ENCODE data around the gene TACC3. TPM values are rescaled to one million over a fixed set of nuclear protein-coding genes. Genes with fewer than 3 reads are reported as not detected.

Gene TACC3
- total RNA-seq, 2 donors from 2014 or later = 4.3 to 35.6 TPM

DNA sequence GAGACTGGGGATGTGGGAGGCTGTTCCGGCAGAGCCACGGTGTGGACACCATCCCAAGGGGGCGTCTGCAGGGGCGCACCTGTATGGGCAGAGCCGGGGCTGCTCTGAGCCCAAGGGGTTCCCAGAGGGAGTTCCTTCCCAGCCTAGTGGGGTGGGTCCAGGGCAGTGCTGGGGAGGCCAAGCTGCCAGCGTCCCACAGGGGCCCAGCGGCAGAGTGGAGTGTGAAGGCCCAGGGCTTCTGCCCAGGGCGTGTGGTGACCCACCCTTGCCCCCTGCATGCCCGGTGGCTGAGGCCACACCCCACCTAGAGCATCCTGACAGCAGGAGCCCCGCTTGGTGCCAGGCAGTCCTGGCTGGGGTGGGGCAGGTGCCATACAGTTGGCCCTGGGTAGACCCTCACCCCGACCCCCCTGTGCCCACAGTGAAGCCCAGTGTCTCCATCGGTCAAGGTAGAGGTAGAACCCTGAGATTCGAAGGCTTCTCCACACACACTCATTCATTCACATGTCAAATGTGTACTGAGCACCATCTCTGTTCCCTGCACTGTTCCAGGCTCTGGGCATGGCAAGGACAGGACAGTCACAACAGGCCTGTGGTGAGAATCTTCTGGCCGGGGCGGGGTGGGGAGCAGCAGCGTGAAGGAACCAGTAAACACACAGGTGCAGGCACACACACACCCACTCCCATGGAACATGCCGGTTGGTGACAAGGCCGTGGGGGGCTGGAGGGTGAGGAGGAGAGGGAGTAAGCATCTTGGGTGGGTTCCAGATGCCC lies 29.2 kb downstream of the TACC3 start:
- Histone ChIP-seq H3K4me3 (no peak overlapping the region), H3K9me3 (no peaks in the 10 kb centered on the region), H3K27me3 (replicated peaks; ENCODE audit: insufficient read depth) (peaks cover 4% of the 10 kb centered on the region), H3K36me3 (no peaks in the 10 kb centered on the region), H3K27ac (no peak overlapping the region), H3K4me1 (replicated peaks) (peaks cover 5% of the 10 kb centered on the region)
- DNase-seq (ENCODE audit: low spot score) = no peak
- TF ChIP-seq, protein P1, sequence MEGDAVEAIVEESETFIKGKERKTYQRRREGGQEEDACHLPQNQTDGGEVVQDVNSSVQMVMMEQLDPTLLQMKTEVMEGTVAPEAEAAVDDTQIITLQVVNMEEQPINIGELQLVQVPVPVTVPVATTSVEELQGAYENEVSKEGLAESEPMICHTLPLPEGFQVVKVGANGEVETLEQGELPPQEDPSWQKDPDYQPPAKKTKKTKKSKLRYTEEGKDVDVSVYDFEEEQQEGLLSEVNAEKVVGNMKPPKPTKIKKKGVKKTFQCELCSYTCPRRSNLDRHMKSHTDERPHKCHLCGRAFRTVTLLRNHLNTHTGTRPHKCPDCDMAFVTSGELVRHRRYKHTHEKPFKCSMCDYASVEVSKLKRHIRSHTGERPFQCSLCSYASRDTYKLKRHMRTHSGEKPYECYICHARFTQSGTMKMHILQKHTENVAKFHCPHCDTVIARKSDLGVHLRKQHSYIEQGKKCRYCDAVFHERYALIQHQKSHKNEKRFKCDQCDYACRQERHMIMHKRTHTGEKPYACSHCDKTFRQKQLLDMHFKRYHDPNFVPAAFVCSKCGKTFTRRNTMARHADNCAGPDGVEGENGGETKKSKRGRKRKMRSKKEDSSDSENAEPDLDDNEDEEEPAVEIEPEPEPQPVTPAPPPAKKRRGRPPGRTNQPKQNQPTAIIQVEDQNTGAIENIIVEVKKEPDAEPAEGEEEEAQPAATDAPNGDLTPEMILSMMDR (IDR thresholded peaks at IDR 0.05) = no peak
- WGBS = 86% methylated on average over 18 of the region's 18 CpGs
- intact Hi-C loops (cut with DNase I) = no loop called here

DNA sequence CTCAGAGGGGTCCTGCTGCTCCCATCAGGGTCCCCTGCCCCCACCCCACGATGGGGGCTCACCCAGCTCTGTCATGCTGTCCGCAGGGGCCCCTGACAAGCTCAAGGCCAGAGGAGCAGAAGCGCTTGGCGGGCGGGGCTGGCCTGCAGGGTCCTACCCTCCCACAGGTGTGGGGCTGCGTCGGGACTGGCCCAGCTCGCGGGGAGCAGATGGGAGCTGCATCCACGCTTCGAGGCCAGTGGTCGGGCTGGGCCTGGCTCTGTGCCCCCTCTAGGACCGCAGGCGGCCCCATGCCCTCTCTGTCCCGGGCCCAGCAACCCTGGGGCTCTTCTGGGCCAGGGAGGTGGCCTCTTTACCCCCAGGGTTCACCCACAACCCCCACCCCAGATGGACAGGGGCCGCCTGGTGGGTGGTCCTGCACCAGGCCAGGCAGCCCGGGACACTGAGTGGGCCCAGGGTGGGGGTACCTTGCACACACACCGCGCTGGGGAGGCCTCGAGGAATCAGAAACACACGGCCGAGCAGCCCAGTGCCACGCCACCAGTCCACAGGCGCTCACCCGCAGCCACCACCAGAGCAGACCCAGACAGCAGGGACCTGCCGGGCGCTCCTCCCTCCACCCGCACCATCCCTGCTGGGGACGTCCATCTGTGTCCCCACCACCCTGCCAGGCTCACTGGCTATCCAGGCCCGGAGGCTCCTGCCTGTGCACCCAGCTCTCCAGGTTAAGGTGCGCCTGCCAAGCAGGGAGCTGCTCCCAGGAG lies 30.0 kb downstream of the TACC3 start:
- Histone ChIP-seq H3K27ac (no peak overlapping the region), H3K27me3 (replicated peaks; ENCODE audit: insufficient read depth) (peaks cover 4% of the 10 kb centered on the region), H3K9me3 (no peaks in the 10 kb centered on the region), H3K4me3 (no peak overlapping the region), H3K36me3 (no peaks in the 10 kb centered on the region), H3K4me1 (replicated peaks) (peaks cover 5% of the 10 kb centered on the region)
- 90% methylated on average over 30 of the region's 31 CpGs for WGBS
- DNase-seq (ENCODE audit: low spot score) = no peak
- TF ChIP-seq, protein P1 (IDR thresholded peaks at IDR 0.05) = no peak
- intact Hi-C loops (cut with DNase I) = no loop called here

DNA sequence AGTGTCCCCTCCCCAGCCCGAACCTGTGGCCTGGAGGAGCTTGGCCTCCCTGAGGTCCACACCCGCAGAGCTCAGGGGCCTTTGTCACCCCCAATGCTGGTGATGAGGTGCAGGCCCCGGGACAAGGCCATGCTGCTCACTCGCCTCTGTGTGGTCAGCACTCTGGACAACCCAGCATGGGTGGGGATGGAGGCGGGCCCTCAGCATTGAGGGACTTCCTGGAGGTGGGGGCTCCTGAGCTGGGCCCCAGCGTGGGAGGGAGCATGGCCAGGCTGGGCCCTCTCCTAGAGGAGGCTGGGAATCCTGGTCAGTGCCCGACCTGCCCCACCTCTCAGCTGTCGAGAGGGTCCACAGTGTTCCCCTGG lies 30.6 kb downstream of the TACC3 start:
- no peaks in the 10 kb centered on the region for H3K36me3 ChIP-seq
- peak overlapping the region in 1 of 2 donors; percentile 23 for H3K27ac ChIP-seq
- intact Hi-C loops (cut with DNase I) = no loop called here
- H3K9me3 ChIP-seq = no peaks in the 10 kb centered on the region
- 63% methylated on average over 8 of the region's 8 CpGs for WGBS
- H3K4me3 ChIP-seq = no peak overlapping the region
- no peak for DNase-seq (ENCODE audit: low spot score)
- TF ChIP-seq POLR2A (IDR thresholded peaks at IDR 0.05) = peak; percentile 19
- TF ChIP-seq, protein P1 (IDR thresholded peaks at IDR 0.05) = no peak
- H3K27me3 ChIP-seq (replicated peaks; ENCODE audit: insufficient read depth) = peaks cover 4% of the 10 kb centered on the region
- peaks cover 5% of the 10 kb centered on the region for H3K4me1 ChIP-seq (replicated peaks)

DNA sequence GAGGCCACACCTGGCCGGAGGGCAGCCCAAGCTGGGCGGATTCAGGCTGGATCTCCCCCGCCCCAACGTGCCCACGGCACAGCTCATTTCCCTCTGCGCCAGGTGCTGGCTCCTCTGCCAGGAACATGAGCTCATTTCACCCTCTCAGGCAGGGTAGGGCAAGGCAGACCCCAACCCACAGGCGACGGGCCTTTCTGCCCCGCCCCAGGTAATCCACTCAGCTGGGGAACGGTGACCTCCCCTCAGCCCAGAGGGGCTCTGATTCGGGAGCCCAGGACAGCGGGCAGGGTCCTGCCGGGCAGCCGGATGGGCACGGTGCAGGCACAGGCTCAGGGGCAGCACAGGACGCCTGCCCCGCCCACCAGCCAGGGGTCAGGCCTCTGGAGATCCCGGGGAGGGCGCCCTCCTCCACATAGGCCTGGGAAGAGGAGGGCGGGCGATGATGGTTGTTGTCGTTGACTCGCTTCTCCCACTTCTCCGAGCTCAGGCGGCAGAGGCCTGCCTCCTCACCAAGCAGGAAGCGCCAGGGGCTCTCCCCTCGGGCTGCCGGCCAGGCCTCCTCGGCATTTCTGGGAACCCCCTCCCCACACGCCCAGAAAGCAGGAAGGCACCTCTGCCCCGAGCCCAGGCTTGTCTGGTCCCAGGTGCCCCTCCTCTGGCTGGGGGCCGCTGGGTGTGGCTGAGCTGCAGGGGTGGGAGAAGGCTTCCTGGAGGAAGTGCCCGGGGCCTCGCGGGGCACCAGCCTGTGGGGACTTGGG lies 31.1 kb downstream of the TACC3 start:
- H3K9me3 ChIP-seq = no peaks in the 10 kb centered on the region
- 31% methylated on average over 34 of the region's 35 CpGs for WGBS
- TF ChIP-seq POLR2A (IDR thresholded peaks at IDR 0.05) (no peak), POLR2AphosphoS5 (IDR thresholded peaks at IDR 0.05) (peak; percentile 49)
- TF ChIP-seq, protein P1 (IDR thresholded peaks at IDR 0.05) = peak in 1 of 4 experiments; percentile 47
- H3K27me3 ChIP-seq (replicated peaks; ENCODE audit: insufficient read depth) = peaks cover 4% of the 10 kb centered on the region
- intact Hi-C loops (cut with DNase I) = no loop called here
- peak; percentile 62 for DNase-seq (ENCODE audit: low spot score)
- H3K4me1 ChIP-seq (replicated peaks) = peaks cover 5% of the 10 kb centered on the region
- H3K36me3 ChIP-seq = no peaks in the 10 kb centered on the region
- peak overlapping the region; percentile 21 to 23 for H3K27ac ChIP-seq
- H3K4me3 ChIP-seq = no peak overlapping the region
